Activated CD4-positive, alpha-beta memory T cell treated with anti-CD3 and anti-CD28 coated beads, Interleukin-2, amount 10 ng/mL, durations not matched to agents 7 days and 5 days (primary cell): Measurements from ENCODE around the gene ALG12. TPM values are rescaled to one million over a fixed set of nuclear protein-coding genes. Genes with fewer than 3 reads are reported as not detected.

ENCODE experiments used
- CTCF ChIA-PET: fragments of 350-600 bp; sonication (Branson Sonifier 250); formaldehyde crosslinking; loops from one replicate; lab custom pipeline; 2021; ENCODE audit warnings: antibody characterized with exemption, inconsistent platforms; lab: Charles Lee
- POLR2A ChIA-PET: fragments of 350-600 bp; sonication (Branson Sonifier 250); formaldehyde crosslinking; loops from one replicate; lab custom pipeline; 2021; ENCODE audit warnings: antibody characterized with exemption; lab: Charles Lee
- DNase-seq: peaks from one replicate; pipeline ENCODE4 v3.0.0-alpha.2; 2020
- H3K27ac Mint-ChIP-seq: one replicate; pipeline ENCODE4 v1.8.0; 2021; ENCODE audit warnings: mild to moderate bottlenecking, mixed read lengths
- H3K27me3 Mint-ChIP-seq: one replicate; pipeline ENCODE4 v1.8.0; 2021; ENCODE audit warnings: mixed read lengths
- H3K36me3 Mint-ChIP-seq: one replicate; pipeline ENCODE4 v1.8.0; 2021; ENCODE audit warnings: low read depth, mixed read lengths
- H3K4me1 Mint-ChIP-seq: one replicate; pipeline ENCODE4 v1.8.0; 2021; ENCODE audit warnings: mixed read lengths
- H3K4me3 Mint-ChIP-seq: one replicate; pipeline ENCODE4 v1.8.0; 2021; ENCODE audit warnings: mild to moderate bottlenecking, mixed read lengths
- H3K9me3 Mint-ChIP-seq: one replicate; pipeline ENCODE4 v1.8.0; 2021; ENCODE audit warnings: mixed read lengths
- total RNA-seq, 2 experiments: library from RNA; stranded (reverse); gene quantifications; one replicate each; pipeline ENCODE4 v1.2.3, GENCODE V29; 2021

Gene ALG12
- total RNA-seq, 2 experiments from 2014 or later = 14.7 to 20.6 TPM

DNA sequence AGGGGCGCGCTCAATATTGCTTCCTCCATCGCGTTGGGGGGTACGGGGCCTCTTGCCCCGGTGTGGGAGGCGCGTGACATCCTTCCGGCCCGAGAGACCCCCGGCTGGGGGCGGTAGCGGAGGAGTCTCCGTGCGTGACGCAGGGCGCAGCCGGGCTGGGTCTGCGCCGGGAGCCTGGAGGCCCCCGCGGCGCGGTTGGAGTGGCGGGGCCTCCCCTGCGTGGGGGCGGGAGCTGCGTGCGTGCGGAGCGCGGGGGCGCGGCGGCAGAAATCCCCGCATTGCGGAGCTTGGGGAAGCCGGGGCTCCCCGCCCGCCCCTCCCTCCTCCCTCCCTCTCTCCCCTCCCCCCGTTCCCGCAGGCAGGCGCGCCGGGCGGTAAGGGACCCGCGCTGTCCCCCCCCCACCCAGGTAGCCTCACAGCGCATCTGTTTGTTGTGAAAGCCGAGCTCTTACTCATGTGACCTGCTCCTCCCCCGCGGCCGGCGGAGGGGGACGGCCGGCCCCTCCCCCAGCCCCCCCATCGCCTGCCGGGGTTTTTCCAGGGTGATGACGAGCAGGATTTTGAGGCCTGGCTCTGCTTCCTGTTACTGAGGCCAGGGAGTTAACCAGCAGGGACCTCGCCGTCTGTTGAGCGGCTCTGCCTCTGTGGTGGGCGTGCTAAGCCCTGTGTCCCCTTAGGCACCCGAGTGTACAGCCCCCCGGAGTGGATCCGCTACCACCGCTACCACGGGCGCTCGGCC lies 43.9 kb upstream of the ALG12 start:
- no peaks in the 10 kb centered on the region for H3K27me3 Mint-ChIP-seq
- POLR2A ChIA-PET = interaction anchor here (0.8 to 6.0 kb wide), 8 partner anchors 8 to 136 kb away, joined by 3 to 55 read pairs (median 5); no protein-coding TSS in a partner anchor
- peak overlapping the region; percentile 83 for H3K27ac Mint-ChIP-seq
- peaks cover 33% of the 10 kb centered on the region for H3K36me3 Mint-ChIP-seq
- no peaks in the 10 kb centered on the region for H3K9me3 Mint-ChIP-seq
- H3K4me1 Mint-ChIP-seq = peaks cover 37% of the 10 kb centered on the region
- CTCF ChIA-PET = interaction anchor here (2.2 to 3.5 kb wide), 2 partner anchors 9 to 32 kb away, joined by 5 to 11 read pairs; no protein-coding TSS in a partner anchor
- peak; percentile 82 for DNase-seq
- peak overlapping the region; percentile 85 for H3K4me3 Mint-ChIP-seq

DNA sequence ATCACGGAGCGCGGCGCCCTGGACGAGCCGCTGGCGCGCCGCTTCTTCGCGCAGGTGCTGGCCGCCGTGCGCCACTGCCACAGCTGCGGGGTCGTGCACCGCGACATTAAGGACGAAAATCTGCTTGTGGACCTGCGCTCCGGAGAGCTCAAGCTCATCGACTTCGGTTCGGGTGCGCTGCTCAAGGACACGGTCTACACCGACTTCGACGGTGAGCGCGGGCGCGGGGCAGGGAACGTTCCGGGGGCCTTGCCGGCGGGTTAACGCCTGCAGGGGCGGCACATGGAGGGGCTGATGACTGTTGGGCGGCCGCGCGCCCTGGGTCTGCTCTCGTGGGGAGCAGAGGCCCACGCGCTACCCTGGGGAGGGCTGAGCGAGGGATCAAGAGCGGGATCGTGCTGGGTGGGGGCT lies 43.4 kb upstream of the ALG12 start:
- Mint-ChIP-seq H3K9me3 (no peaks in the 10 kb centered on the region), H3K27ac (peak overlapping the region; percentile 83), H3K4me3 (peak overlapping the region; percentile 85), H3K27me3 (no peaks in the 10 kb centered on the region), H3K4me1 (peaks cover 36% of the 10 kb centered on the region), H3K36me3 (peaks cover 33% of the 10 kb centered on the region)
- ChIA-PET CTCF (interaction anchor here (2.2 to 3.5 kb wide), 2 partner anchors 10 to 31 kb away, joined by 5 to 11 read pairs; no protein-coding TSS in a partner anchor), POLR2A (interaction anchor here (0.7 to 6.0 kb wide), 14 partner anchors 9 to 136 kb away, joined by 3 to 55 read pairs (median 6); partner anchors contain the start of genes ALG12 and CRELD2)
- DNase-seq = no peak

DNA sequence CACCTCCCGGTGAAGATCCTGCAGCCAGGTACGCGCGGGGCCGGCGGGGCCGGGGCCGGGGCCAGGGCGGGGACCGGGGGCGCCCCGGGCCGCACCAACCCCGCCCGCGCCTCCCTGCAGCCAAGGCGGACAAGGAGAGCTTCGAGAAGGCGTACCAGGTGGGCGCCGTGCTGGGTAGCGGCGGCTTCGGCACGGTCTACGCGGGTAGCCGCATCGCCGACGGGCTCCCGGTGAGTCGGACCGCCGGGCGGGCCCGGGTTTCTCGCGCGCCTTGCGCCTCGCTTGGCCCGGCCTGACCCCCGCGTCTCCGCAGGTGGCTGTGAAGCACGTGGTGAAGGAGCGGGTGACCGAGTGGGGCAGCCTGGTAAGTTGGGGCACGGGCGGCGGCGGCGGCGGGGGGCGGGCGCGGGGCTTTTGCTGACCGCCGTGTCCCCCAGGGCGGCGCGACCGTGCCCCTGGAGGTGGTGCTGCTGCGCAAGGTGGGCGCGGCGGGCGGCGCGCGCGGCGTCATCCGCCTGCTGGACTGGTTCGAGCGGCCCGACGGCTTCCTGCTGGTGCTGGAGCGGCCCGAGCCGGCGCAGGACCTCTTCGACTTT lies 42.9 kb upstream of the ALG12 start:
- Mint-ChIP-seq H3K9me3 (no peaks in the 10 kb centered on the region), H3K27ac (peak overlapping the region; percentile 83), H3K4me1 (peaks cover 36% of the 10 kb centered on the region), H3K4me3 (peak overlapping the region; percentile 85), H3K27me3 (no peaks in the 10 kb centered on the region), H3K36me3 (peaks cover 33% of the 10 kb centered on the region)
- POLR2A ChIA-PET = interaction anchor here (0.7 to 6.0 kb wide), 16 partner anchors 8 to 135 kb away, joined by 3 to 55 read pairs (median 5); partner anchors contain the start of genes ALG12 and CRELD2
- CTCF ChIA-PET = interaction anchor here (2.2 to 3.5 kb wide), 2 partner anchors 11 to 31 kb away, joined by 5 to 11 read pairs; no protein-coding TSS in a partner anchor
- peak; percentile 54 for DNase-seq

- Mint-ChIP-seq H3K9me3 (no peaks in the 10 kb centered on the region), H3K36me3 (peaks cover 33% of the 10 kb centered on the region), H3K4me3 (peak within 1 kb of the TSS; percentile 85), H3K27me3 (no peaks in the 10 kb centered on the region), H3K27ac (peak within 1 kb of the TSS; percentile 83), H3K4me1 (peaks cover 36% of the 10 kb centered on the region)
- POLR2A ChIA-PET = interaction anchor here (0.7 to 6.0 kb wide), 16 partner anchors 10 to 134 kb away, joined by 3 to 55 read pairs (median 6); partner anchors contain the start of genes ALG12 and CRELD2
- CTCF ChIA-PET = interaction anchor here (2.2 kb wide), 1 partner anchor 11 kb away, joined by 5 read pairs; no protein-coding TSS in a partner anchor
- DNase-seq = peak; percentile 94
Measured at GRCh38 chr22:49960159-49961004, 42.1 kb upstream of the ALG12 start, which contains the start of gene PIM3. PIM3 (plus strand) TSS chr22:49960772; CDS start chr22:49960948, 176 bp downstream.

DNA sequence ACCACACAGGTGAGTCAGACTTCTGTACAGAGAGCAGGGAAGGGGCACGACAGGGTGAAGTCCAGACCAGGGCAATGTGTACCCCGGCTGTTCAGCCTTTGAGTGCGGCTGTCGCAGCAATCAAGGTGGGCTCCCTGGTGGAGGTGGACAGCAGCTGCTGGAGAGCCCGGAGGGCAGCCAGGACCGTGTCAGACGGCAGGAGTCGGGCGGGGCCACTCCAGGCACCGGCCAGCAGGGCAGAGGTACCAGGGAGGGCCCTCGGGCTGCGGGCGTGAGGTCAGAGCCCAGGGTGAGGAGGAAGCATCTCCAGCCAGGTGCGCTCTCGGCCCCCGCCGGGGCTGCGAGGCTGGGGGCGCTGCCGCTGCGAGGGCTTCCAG lies 41.5 kb upstream of the ALG12 start:
- Mint-ChIP-seq H3K36me3 (peaks cover 30% of the 10 kb centered on the region), H3K9me3 (no peaks in the 10 kb centered on the region), H3K27ac (peak overlapping the region; percentile 80), H3K4me1 (peaks cover 35% of the 10 kb centered on the region), H3K27me3 (no peaks in the 10 kb centered on the region), H3K4me3 (peak overlapping the region; percentile 76)
- ChIA-PET POLR2A (interaction anchor here (0.7 to 6.0 kb wide), 16 partner anchors 9 to 134 kb away, joined by 3 to 55 read pairs (median 5); partner anchors contain the start of genes ALG12 and CRELD2), CTCF (interaction anchor here (2.2 kb wide), 1 partner anchor 12 kb away, joined by 5 read pairs; no protein-coding TSS in a partner anchor)
- DNase-seq = peak; percentile 50

GRCh38 chr22:49958931-49959781 lies 40.9 kb upstream of the ALG12 start:
- peaks cover 30% of the 10 kb centered on the region for H3K4me1 Mint-ChIP-seq
- CTCF ChIA-PET = no interaction called here

GRCh38 chr22:49958366-49958921 lies 40.2 kb upstream of the ALG12 start:
- peaks cover 17% of the 10 kb centered on the region for H3K36me3 Mint-ChIP-seq
- ChIA-PET POLR2A (interaction anchor here (6.0 kb wide), 1 partner anchor 22 kb away, joined by 55 read pairs; no protein-coding TSS in a partner anchor), CTCF (no interaction called here)
- H3K4me3 Mint-ChIP-seq = peak overlapping the region; percentile 76
- no peaks in the 10 kb centered on the region for H3K9me3 Mint-ChIP-seq
- no peaks in the 10 kb centered on the region for H3K27me3 Mint-ChIP-seq
- no peak for DNase-seq
- peak overlapping the region; percentile 56 for H3K27ac Mint-ChIP-seq
- H3K4me1 Mint-ChIP-seq = peaks cover 23% of the 10 kb centered on the region

More at GRCh38 chr22:49958931-49959781, 40.9 kb upstream of the ALG12 start:
- Mint-ChIP-seq H3K4me3 (peak overlapping the region; percentile 76), H3K36me3 (peaks cover 24% of the 10 kb centered on the region), H3K9me3 (no peaks in the 10 kb centered on the region), H3K27me3 (no peaks in the 10 kb centered on the region), H3K27ac (peak overlapping the region; percentile 80)
- POLR2A ChIA-PET = interaction anchor here (0.8 to 6.0 kb wide), 8 partner anchors 11 to 91 kb away, joined by 3 to 55 read pairs (median 6); partner anchors contain the start of genes ALG12 and CRELD2
- DNase-seq = no peak

GRCh38 chr22:49957826-49958365 lies 39.7 kb upstream of the ALG12 start:
- CTCF ChIA-PET = no interaction called here
- DNase-seq = no peak
- Mint-ChIP-seq H3K4me3 (peak overlapping the region; percentile 30), H3K4me1 (peaks cover 17% of the 10 kb centered on the region), H3K36me3 (peaks cover 12% of the 10 kb centered on the region), H3K27me3 (no peaks in the 10 kb centered on the region), H3K9me3 (no peaks in the 10 kb centered on the region), H3K27ac (peak overlapping the region; percentile 56)
- POLR2A ChIA-PET = no interaction called here

DNA sequence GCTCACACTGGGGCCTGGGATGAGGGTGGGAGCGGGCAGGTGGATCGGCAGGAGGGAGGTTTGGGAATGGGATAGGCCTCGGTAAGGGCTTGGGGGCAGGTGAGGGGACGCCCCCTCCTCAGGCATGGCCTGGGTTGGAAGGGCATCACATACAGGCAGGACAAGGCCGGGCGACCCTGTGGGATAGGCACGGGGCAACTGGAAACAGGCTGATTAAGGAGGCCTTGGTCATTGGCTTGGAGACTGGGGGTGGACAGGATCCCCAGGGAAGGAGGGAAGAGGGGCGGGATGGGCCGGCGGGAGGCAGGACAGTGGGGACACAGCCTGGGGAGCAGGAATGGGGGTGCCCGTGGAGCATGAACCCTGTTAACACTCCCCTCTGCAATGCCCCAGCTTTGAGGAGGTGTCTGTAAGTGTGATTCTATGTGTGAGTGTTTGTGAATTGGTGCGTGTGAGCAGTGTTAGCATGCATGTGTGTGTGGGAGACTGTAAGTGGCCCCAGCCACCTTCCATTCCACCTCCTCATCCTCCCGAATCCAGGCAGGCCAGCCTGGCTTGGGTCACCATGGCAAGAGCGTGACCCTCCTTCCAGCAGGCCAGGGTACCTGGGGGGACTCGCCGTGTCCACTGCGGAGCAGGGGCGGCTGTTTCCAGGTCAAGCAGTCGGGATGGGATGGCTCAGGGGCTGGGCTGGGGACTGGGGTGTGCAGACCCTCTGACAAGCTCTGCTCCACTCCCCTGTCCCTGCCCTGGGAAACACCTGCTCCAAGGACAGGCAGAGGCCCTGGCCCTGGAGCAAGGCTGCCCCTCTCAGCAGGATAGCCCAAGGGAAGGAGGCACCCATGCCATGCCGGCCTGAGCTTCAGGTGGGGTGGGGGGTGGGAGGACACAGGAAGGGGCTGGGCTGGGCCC lies 38.9 kb upstream of the ALG12 start:
- Mint-ChIP-seq H3K27me3 (no peaks in the 10 kb centered on the region), H3K4me1 (peaks cover 13% of the 10 kb centered on the region), H3K4me3 (no peak overlapping the region), H3K36me3 (peaks cover 6% of the 10 kb centered on the region), H3K27ac (no peak overlapping the region), H3K9me3 (no peaks in the 10 kb centered on the region)
- ChIA-PET CTCF (no interaction called here), POLR2A (interaction anchor here (1.7 kb wide), 1 partner anchor 21 kb away, joined by 5 read pairs; no protein-coding TSS in a partner anchor)
- no peak for DNase-seq

DNA sequence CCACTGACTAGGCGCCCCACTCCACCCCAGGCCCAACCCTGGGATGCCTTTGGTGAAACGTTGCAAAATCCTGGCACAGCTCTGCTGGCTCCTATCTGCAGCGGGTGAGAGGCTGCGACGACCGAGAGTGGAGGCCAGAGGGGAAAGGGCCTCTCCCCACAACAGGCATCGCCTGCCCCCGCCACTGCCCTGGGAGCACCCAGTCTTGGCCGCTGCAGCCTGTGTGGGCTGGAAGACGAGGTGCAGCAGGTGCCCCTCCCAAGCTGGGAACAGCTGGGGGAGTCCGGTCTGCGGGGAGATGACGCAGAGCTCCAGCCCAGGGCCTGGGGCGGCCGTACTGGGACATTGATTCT lies 38.2 kb upstream of the ALG12 start:
- H3K4me3 Mint-ChIP-seq = no peak overlapping the region
- no peaks in the 10 kb centered on the region for H3K27me3 Mint-ChIP-seq
- H3K36me3 Mint-ChIP-seq = peaks cover under 1% of the 10 kb centered on the region
- DNase-seq = no peak
- CTCF ChIA-PET = no interaction called here
- no peak overlapping the region for H3K27ac Mint-ChIP-seq
- H3K9me3 Mint-ChIP-seq = no peaks in the 10 kb centered on the region
- POLR2A ChIA-PET = interaction anchor here (1.7 kb wide), 1 partner anchor 20 kb away, joined by 5 read pairs; no protein-coding TSS in a partner anchor
- peaks cover 13% of the 10 kb centered on the region for H3K4me1 Mint-ChIP-seq
